ENCODE results near the gene CBLL1. TPM values are rescaled to one million over a fixed set of nuclear protein-coding genes. Genes with fewer than 3 reads are reported as not detected.
A peak's percentile ranks its signal among the peaks of the same experiment; 100 is the strongest.

The CBLL1 gene
- total and polyA plus RNA-seq, 2 of the 13 experiments (the other 11 are each of a cell fraction or from before 2014, with no cell fraction given), result 8.8 to 10.5 TPM

- TF ChIP-seq ZNF275 (CRISPR knock-in tag; IDR thresholded peaks at IDR 0.05; ENCODE audit: borderline replicate concordance) (no peak), ZNF800 (CRISPR knock-in tag; IDR thresholded peaks at IDR 0.05) (no peak), ZNF841 (CRISPR knock-in tag; IDR thresholded peaks at IDR 0.05; ENCODE audit: borderline replicate concordance) (no peak), ZNF3 (CRISPR knock-in tag; IDR thresholded peaks at IDR 0.05) (no peak), HNRNPH1 (optimal IDR thresholded peaks at IDR 0.05; ENCODE audit: low read depth, low read length) (no peak), ZNF629 (CRISPR knock-in tag; conservative IDR thresholded peaks at IDR 0.05) (no peak; the same call in 1 of the 2 replicates), LBX2 (CRISPR knock-in tag; IDR thresholded peaks at IDR 0.05; ENCODE audit: borderline replicate concordance) (no peak), FUBP1 (CRISPR knock-in tag; IDR thresholded peaks at IDR 0.05; ENCODE audit: borderline replicate concordance) (no peak), NPAS2 (CRISPR knock-in tag; IDR thresholded peaks at IDR 0.05; ENCODE audit: borderline replicate concordance) (no peak), MZF1 (CRISPR knock-in tag; IDR thresholded peaks at IDR 0.05; ENCODE audit: borderline replicate concordance) (no peak), ZNF770 (CRISPR knock-in tag; IDR thresholded peaks at IDR 0.05) (no peak), ZNF18 (CRISPR knock-in tag; IDR thresholded peaks at IDR 0.05; ENCODE audit: insufficient replicate concordance) (peak; percentile 98), ZNF574 (CRISPR knock-in tag; IDR thresholded peaks at IDR 0.05) (peak; percentile 75), ZC3H13 (CRISPR knock-in tag; IDR thresholded peaks at IDR 0.05) (peak; percentile 25; the same call in 1 of the 2 replicates), BATF2 (CRISPR knock-in tag; IDR thresholded peaks at IDR 0.05) (no peak)
Measured at GRCh38 chr7:107779647-107780099, 35.7 kb downstream of the CBLL1 start (continued).

All from HepG2 (cell line).